ELR (cell line): ENCODE results near the gene TNFAIP8L3.
"Not testable (repeated sequence)": the region's sequence is repeated elsewhere in the genome, so short reads cannot be mapped to it uniquely, and the experiment has no call there.

Source experiments
- DNase-seq: peaks from one replicate; pipeline ENCODE4 v3.0.0-alpha.2; 2015; ENCODE audit warnings: low read depth

TNFAIP8L3 gene

GRCh38 chr15:51094606-51095569 is at the start of gene TNFAIP8L3:
Gene TNFAIP8L3, minus strand, starts transcription at chr15:51094906. Its CDS starts 311 bp downstream, at chr15:51094595.
- peak; percentile 30 for DNase-seq

GRCh38 chr15:51144021-51144532 is 49.4 kb upstream of the TNFAIP8L3 start:
- DNase-seq, result peak; percentile 59

GRCh38 chr15:51140347-51140746 is 45.6 kb upstream of the TNFAIP8L3 start:
- not testable (repeated sequence) for DNase-seq

- no peak for DNase-seq
Observed at GRCh38 chr15:51139091-51139490, 44.4 kb upstream of the TNFAIP8L3 start.

GRCh38 chr15:51137880-51138430 is 43.2 kb upstream of the TNFAIP8L3 start:
- DNase-seq, result no peak

DNA sequence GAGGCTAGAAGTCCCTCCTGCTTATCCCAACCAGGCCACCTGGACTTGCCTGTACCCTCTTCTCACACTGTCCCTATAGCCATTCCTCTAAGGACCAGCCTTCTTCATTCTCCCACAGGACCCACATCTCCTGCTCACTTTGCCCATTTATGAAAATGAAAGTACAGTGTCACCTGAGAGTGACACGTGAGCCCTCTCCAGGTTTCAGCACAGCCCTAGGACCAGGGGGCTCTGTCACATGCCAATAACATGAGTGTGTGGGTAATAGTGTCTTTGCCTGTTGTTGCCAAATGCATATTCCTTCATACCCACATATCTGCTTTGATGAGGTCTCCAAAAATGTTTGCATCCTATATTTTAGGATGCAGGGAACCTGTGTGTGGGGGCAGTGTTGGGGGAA is 42.3 kb upstream of the TNFAIP8L3 start:
- DNase-seq, result no peak

GRCh38 chr15:51135276-51135675 is 40.6 kb upstream of the TNFAIP8L3 start:
- DNase-seq, result no peak

DNA sequence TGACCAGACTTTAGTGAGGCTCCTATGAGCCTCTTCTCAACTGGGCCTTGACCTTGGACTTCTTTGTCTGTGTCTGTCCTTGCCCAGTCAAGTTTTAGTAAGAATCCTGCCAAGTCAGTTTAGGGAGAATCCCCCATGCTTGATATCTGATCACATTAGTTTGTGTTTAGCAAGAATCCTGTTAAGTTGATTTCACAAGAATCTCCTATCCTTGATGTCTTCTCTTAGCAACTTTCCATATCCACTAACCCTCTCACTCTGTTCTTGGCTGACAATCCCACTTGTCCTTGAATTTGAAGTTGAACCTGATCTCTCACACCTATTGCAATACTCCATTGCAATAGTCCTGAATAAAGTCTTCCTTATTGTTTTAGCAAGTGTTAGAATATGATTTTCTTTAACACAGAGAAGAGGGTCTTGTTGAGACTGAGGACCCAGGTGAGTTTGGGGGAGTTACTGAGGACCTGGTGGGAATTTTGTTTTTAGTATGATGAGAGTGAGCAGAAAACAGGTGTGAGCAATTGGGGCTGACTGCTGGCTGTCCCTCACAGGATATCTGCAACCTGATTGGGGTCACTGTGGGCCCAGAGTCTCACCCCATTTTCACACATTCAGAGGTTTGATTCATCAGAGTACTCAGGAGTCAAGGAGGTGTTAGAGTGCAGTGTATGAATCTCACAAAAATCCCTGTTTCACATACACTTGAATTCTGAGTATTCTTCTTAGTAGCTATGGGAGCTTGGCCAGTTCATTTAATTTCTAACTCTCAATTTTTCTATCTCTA is 39.9 kb upstream of the TNFAIP8L3 start:
- DNase-seq, result no peak

DNA sequence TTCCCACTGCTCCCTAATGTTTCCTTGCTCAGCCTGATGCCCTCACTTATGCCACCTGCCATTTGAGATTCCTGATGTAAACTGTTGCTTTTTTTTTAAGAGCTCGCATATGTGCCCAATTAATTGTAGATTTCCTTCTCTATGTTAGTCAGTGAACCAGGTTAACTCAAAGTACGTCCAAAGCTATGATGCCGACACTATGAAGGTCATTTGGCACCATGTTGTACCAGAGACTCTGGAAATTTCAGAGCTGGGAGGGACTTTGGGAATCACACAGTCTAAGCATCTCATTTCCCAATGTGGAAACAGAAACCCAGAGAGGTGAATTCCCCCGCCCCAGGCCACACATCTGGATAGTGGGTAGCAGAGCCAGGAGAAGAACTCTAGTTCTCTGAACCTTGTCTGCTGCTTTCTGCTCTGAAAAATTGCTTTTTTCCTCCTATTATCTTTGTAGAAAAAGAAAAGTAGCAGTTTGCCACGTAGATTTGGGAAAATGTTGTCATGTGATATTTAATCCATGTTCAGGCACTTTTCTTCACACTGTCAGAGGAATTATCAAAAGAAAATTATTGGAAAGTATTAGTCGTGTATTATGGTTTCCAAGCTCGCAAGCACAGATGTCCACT is 38.5 kb upstream of the TNFAIP8L3 start:
- peak; percentile 6 for DNase-seq

- DNase-seq, result peak; percentile 93
Observed at GRCh38 chr15:51132384-51133139, 37.9 kb upstream of the TNFAIP8L3 start.

GRCh38 chr15:51131596-51132290 is 37.0 kb upstream of the TNFAIP8L3 start:
- DNase-seq, result peak; percentile 46

GRCh38 chr15:51130344-51130743 is 35.6 kb upstream of the TNFAIP8L3 start:
- no peak for DNase-seq

- DNase-seq, result no peak
Observed at GRCh38 chr15:51129535-51130188, 35.0 kb upstream of the TNFAIP8L3 start.

- peak; percentile 22 for DNase-seq
Observed at GRCh38 chr15:51128701-51129100, 34.0 kb upstream of the TNFAIP8L3 start.

DNA sequence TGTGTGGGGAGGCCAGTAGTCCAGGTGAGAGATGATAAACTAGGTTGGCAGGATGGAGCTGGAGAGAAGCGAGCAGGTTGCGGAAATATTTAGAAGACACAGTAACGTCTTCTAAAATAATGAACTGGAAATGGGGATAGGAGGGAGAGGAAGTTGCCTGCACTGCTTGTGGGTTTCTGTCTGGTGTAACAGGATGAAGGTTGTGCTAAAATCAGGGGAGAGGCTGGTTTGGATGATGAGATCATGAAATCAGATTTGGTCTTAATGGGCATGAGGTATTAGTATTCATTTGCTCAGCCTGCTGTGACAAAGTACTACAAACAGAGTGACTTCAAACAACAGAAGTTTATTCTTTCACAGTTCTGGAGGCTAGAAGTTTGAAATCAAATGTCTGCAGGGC is 32.1 kb upstream of the TNFAIP8L3 start:
- no peak for DNase-seq

- not testable (repeated sequence) for DNase-seq
Observed at GRCh38 chr15:51123002-51123401, 28.3 kb upstream of the TNFAIP8L3 start.

GRCh38 chr15:51121631-51122225 is 27.0 kb upstream of the TNFAIP8L3 start:
- DNase-seq, result no peak

DNA sequence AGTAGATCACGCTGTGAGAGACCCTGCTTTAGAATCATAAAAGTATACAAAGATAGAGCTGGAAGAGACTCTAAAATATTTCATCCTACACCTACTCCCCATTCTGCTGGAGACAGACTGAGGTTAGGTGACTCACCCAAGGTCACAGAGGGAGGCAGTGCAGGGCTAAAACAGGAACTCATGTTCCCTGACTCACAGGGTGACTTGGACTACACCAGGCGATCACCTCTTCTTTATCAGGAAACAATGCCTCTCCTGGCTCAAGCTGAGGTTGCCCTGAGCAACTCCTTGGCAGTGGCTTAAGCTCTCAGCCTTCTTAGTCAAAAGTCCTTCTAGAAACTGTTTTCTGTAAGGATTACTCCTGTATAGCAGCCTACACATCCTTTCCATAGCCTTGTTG is 26.4 kb upstream of the TNFAIP8L3 start:
- peak; percentile 96 for DNase-seq

- peak; percentile 26 for DNase-seq
Observed at GRCh38 chr15:51119120-51119519, 24.4 kb upstream of the TNFAIP8L3 start.
